HG03342 (cell line): ENCODE measurements around the gene ANTKMT.
"Not testable (repeated sequence)": the region's sequence is repeated elsewhere in the genome, so short reads cannot be mapped to it uniquely, and the experiment has no call there.

Source experiments
- ATAC-seq: cut with Tn5 transposase; IDR thresholded peaks from one replicate; pipeline ENCODE4 v1.9.1; 2021; ENCODE audit warnings: mild to moderate bottlenecking, moderate library complexity; ENCODE audit not compliant: unreplicated experiment

ANTKMT gene

GRCh38 chr16:740459-740763 is 19.5 kb downstream of the ANTKMT start:
- ATAC-seq, result no peak

- peak; percentile 71 for ATAC-seq
Observed at GRCh38 chr16:740764-741505, 20.0 kb downstream of the ANTKMT start, which contains the start of gene CIAO3. CIAO3 (minus strand) TSS chr16:740997; CDS start chr16:740985, 12 bp downstream.

- no peak for ATAC-seq
Observed at GRCh38 chr16:741986-742629, 21.2 kb downstream of the ANTKMT start.

DNA sequence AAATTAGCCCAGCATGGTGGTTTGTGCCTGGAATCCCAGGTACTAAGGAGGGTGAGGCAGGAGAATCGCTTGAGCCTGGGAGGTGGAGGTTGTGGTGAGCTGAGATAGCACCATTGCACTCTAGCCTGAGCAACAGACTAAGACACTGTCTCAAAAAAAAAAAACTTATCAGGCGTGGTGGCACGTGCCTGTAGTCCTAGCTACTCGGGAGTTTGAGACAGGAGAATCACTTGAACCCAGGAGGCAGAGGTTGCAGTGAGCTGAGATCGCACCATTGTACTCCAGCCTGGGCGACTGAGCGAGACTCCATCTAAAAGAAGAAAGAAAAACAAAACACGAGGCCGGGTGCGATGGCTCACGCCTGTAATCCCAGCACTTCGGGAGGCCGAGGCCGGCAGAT is 21.9 kb downstream of the ANTKMT start:
- not testable (repeated sequence) for ATAC-seq

DNA sequence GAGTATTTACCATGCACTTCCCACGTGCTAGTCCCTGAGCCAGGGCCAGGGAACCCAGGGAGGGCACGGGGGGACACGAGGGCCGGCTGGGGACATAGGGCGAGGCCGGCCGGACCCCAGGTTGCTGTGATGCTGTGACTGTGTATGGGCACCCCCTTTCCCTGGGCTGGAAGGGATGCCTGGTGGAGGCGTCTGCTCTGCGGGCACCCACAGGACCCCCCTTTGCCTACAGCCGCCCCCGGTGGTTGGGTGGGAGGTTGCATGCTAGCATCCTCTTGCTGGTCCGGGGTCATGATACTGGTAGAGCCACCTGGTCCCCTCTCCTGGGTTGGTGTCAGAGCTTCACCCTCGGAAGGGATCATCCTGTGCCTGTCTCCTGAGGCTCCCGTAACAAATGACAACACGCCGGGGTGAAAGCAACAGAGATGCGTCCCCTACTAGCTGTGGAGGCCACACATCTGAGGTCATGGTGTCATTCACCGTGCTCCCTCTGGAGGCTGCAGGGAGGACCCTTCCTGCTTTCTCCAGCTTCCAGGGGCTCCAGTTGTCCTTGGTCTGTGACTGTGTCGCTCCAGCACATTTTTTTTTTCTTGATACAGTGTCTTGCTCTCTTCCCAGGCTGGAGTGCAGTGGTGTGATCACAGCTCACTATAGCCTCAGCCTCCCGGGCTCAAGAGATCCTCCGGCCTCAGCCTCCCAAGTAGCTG is 23.0 kb downstream of the ANTKMT start:
- ATAC-seq, result no peak

DNA sequence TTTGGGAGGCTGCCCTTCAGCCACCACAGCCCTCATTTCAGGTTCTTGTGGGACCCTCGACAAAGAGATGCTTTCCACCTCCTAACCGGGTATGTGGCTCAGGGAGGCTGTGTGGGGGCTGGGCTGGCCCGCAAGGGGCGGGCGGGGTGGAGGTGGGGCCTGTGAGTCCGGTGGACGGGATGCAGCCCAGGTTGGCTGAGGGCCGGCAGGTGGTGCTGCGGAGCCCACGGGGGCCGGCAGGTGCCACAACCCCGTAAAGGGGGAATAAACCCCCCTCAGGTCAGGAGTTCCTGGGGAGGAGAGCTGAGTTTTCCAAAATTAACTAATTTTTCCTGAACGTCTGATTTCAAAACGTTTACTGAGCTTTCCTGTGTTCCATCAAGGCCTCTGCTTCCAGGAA is 24.8 kb downstream of the ANTKMT start:
- ATAC-seq, result no peak

DNA sequence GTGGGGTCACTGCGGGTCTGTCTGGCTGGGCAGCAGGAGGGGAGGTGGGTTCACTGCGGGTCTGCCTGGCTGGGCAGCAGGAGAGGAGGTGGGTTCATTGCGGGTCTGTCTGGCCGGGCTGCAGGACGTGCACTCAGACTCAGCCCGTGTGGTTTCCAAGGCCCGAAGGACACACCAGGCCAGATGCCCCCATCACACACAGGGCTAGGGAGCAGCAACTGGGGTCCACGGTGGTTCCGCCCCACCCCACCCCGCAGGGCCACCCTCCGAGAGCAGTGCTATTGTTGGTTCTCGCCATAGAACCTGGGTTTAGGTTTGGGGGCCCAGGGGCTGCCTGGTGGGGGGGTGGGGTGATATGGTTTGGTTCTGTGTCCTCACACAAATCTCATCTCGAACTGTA is 25.7 kb downstream of the ANTKMT start:
- ATAC-seq, result no peak

GRCh38 chr16:747978-748746 is 27.2 kb downstream of the ANTKMT start:
- ATAC-seq, result no peak

DNA sequence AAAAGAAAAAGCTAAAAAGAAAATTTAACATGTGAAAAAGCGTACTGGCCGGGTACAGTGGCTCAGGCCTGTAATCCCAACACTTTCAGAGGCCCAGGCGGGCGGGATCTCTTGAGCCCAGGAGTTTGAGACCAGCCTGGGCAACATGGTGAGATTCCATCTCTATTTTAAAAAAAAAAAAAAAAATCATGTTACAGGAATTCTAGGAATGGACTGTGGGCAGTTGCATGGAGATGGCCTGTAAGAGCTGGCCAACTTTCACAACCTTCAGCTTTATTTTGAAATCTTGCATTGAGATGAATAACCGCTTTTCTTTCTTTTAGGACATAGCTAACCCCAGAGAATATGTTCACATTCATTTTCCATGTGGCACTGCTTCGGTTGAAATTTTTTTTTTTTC is 28.1 kb downstream of the ANTKMT start:
- ATAC-seq, result no peak

- ATAC-seq, result no peak
Observed at GRCh38 chr16:750485-750884, 29.5 kb downstream of the ANTKMT start.

GRCh38 chr16:751152-752006 is 30.4 kb downstream of the ANTKMT start:
- no peak for ATAC-seq

- ATAC-seq, result no peak
Observed at GRCh38 chr16:752007-752312, 31.0 kb downstream of the ANTKMT start.

- not testable (repeated sequence) for ATAC-seq
Observed at GRCh38 chr16:754121-754607, 33.2 kb downstream of the ANTKMT start.

- ATAC-seq, result no peak
Observed at GRCh38 chr16:754656-755055, 33.7 kb downstream of the ANTKMT start.

- no peak for ATAC-seq
Observed at GRCh38 chr16:756428-756827, 35.5 kb downstream of the ANTKMT start.

- ATAC-seq, result no peak
Observed at GRCh38 chr16:759110-759910, 38.4 kb downstream of the ANTKMT start.

GRCh38 chr16:760065-760464 is 39.1 kb downstream of the ANTKMT start:
- no peak for ATAC-seq

DNA sequence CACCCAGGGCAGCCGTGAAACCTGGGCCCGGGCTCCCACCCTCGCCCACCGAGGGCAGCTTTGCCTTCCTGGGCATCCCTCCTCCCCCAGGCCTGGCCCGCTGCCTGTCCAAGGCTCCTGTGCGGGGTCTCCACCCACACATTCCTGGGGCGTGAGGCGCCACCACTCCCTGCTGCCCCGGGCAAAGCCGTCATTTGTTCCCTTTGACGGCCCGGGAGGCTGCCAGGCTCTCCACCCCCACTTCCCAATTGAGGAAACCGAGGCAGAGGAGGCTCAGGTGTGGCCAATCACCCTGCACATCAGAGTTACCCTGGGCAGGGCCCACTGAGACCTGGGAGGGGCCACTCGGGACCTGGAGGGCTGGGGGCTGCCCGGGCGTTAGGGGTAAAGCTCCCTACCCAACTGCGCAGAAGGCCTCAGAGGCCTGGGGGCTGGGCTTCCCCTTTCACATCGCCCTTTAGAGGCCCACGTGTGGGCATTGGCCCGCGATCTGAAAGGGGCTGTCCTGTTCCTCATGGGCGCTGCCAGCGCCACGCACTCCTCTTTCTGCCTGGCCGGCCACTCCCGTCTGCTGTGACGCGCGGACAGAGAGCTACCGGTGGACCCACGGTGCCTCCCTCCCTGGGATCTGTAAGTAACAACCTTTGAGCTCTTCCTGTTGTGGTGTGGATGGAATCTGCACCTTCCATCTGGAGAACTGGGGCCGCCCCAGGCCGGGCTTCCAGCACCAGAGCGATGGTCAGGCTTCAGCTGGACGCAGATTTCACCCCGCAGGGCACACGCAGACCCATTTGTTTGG is 39.8 kb downstream of the ANTKMT start, which contains the start of gene MSLN:
Gene MSLN (plus strand): TSS at position 190 of the 799 bp plus-strand sequence. CDS start 1,947 bp downstream, outside the sequence.
- no peak for ATAC-seq
